H1 (cell line): Measurements from ENCODE around the gene SEL1L. TPM values are rescaled to one million over a fixed set of nuclear protein-coding genes. Genes with fewer than 3 reads are reported as not detected.

ENCODE experiments used
- CTCF ChIA-PET: fragments of 300-600 bp; sonication (Branson Sonifier 250); formaldehyde crosslinking; loops from one replicate; lab custom pipeline; 2021; ENCODE audit not compliant: partially characterized antibody; lab: Charles Lee
- POLR2A ChIA-PET: fragments of 300-600 bp; sonication (Branson Sonifier 250); formaldehyde crosslinking; loops from one replicate; lab custom pipeline; 2021; ENCODE audit warnings: inconsistent platforms; ENCODE audit not compliant: partially characterized antibody; lab: Charles Lee
- DNase-seq, 2 experiments: peaks; one replicate each; pipeline versions ENCODE4 v3.0.0 to v3.0.0-alpha.2; 2010 to 2022; ENCODE audit warnings: low spot score in 2 of 2, low read depth in 1 of 2, mixed read lengths in 1 of 2
- FAIRE-seq: peaks from 2 replicates; lab custom pipeline; 2011; peaks lifted over from hg19 to GRCh38; lab: Jason Lieb, UNC
- H2AFZ ChIP-seq: 2 replicates; pipeline ENCODE4 v1.8.1; 2012; ENCODE audit warnings: low read length, inconsistent platforms
- H2AK5ac ChIP-seq: 2 replicates; pipeline ENCODE4 v1.6.1; 2013; ENCODE audit warnings: low read depth, low read length
- H2BK120ac ChIP-seq: replicated peaks from 2 replicates; pipeline ENCODE3; 2013; ENCODE audit warnings: low read depth, low read length, inconsistent platforms
- H2BK12ac ChIP-seq: 2 replicates; pipeline ENCODE4 v1.6.1; 2013; ENCODE audit warnings: low read depth, low read length
- H2BK15ac ChIP-seq: 2 replicates; pipeline ENCODE4 v1.6.1; 2013; ENCODE audit warnings: low read length
- H2BK20ac ChIP-seq: 2 replicates; pipeline ENCODE4 v1.6.1; 2013; ENCODE audit warnings: low read length
- H2BK5ac ChIP-seq: 2 replicates; pipeline ENCODE4 v1.6.1; 2013; ENCODE audit warnings: low read depth, low read length
- H3K14ac ChIP-seq: 2 replicates; pipeline ENCODE4 v1.6.1; 2013; ENCODE audit warnings: inconsistent platforms; ENCODE audit not compliant: insufficient read length
- H3K18ac ChIP-seq: 2 replicates; pipeline ENCODE4 v1.6.1; 2013; ENCODE audit warnings: low read length; ENCODE audit errors: extremely low read depth
- H3K23ac ChIP-seq: 2 replicates; pipeline ENCODE4 v1.6.1; 2013; ENCODE audit warnings: inconsistent platforms; ENCODE audit not compliant: insufficient read length
- H3K23me2 ChIP-seq: 2 replicates; pipeline ENCODE4 v1.6.1; 2013; ENCODE audit warnings: low read depth, low read length
- H3K27ac ChIP-seq: 2 replicates; pipeline ENCODE4 v1.6.1; 2011; ENCODE audit warnings: low read depth, low read length, inconsistent platforms
- H3K27me3 ChIP-seq, 4 experiments: replicated peaks in 1 of 4; 1 replicate in 1 of 4; 2 replicates in 3 of 4; pipeline versions ENCODE4 v1.6.1 to v1.8.1; 2011 to 2013; ENCODE audit warnings: low read length in 3 of 4, mild to moderate bottlenecking in 3 of 4, inconsistent platforms in 2 of 4, mixed read lengths in 2 of 4, moderate library complexity in 1 of 4; ENCODE audit not compliant: control insufficient read depth in 3 of 4, insufficient read depth in 3 of 4; ENCODE audit errors: extremely low read depth in 1 of 4
- H3K36me3 ChIP-seq, 4 experiments: 2 replicates each; pipeline versions ENCODE4 v1.6.1 to v1.8.1; 2011 to 2013; ENCODE audit warnings: mild to moderate bottlenecking in 4 of 4, low read length in 3 of 4, moderate library complexity in 2 of 4, control low read depth in 1 of 4, inconsistent platforms in 1 of 4; ENCODE audit not compliant: insufficient read depth in 4 of 4, control insufficient read depth in 2 of 4
- H3K4ac ChIP-seq: replicated peaks from 2 replicates; pipeline ENCODE3; 2013; ENCODE audit warnings: low read length, low read depth, mixed read lengths, inconsistent platforms; ENCODE audit not compliant: insufficient read length
- H3K4me1 ChIP-seq, 4 experiments: replicated peaks in 1 of 4; 1 replicate in 1 of 4; 2 replicates in 3 of 4; pipeline versions ENCODE4 v1.6.1 to v1.8.1; 2011 to 2013; ENCODE audit warnings: low read length in 3 of 4, inconsistent platforms in 2 of 4, mixed read lengths in 1 of 4; ENCODE audit not compliant: insufficient read depth in 4 of 4, control insufficient read depth in 3 of 4
- H3K4me2 ChIP-seq, 2 experiments: 2 replicates each; pipeline versions ENCODE4 v1.6.1 to v1.8.1; 2011 to 2013; ENCODE audit warnings: low read depth in 2 of 2, low read length in 2 of 2, control low read depth in 1 of 2, inconsistent platforms in 1 of 2, mild to moderate bottlenecking in 1 of 2; ENCODE audit not compliant: insufficient read depth in 1 of 2
- H3K4me3 ChIP-seq, 4 experiments: fragments of 200-600, 300-600 bp in 1 of 4; sonication (generic), shearing (Covaris generic), sonication (Bioruptor Twin) in 1 of 4; 2 replicates each; pipeline versions ENCODE4 v1.5.1 to v1.8.1; 2011 to 2016; ENCODE audit warnings: low read length in 4 of 4, low read depth in 3 of 4, control low read depth in 2 of 4, inconsistent platforms in 2 of 4, mild to moderate bottlenecking in 2 of 4, mixed read lengths in 1 of 4, moderate library complexity in 1 of 4; ENCODE audit not compliant: insufficient read depth in 2 of 4; ENCODE audit errors: extremely low read depth in 1 of 4
- H3K56ac ChIP-seq: replicated peaks from 2 replicates; pipeline ENCODE3; 2013; ENCODE audit warnings: low read depth, mild to moderate bottlenecking, mixed read lengths, low read length, inconsistent platforms; ENCODE audit not compliant: insufficient read length
- H3K79me1 ChIP-seq: 2 replicates; pipeline ENCODE4 v1.6.1; 2013; ENCODE audit warnings: low read depth, low read length, control low read depth
- H3K79me2 ChIP-seq, 2 experiments: 2 replicates each; pipeline versions ENCODE4 v1.6.1 to v1.8.1; 2012 to 2013; ENCODE audit warnings: low read length in 2 of 2, mild to moderate bottlenecking in 2 of 2, inconsistent platforms in 1 of 2; ENCODE audit not compliant: insufficient read depth in 2 of 2, control insufficient read depth in 1 of 2
- H3K9ac ChIP-seq, 4 experiments: replicated peaks in 1 of 4; 1 replicate in 1 of 4; 2 replicates in 3 of 4; pipeline versions ENCODE4 v1.6.1 to v1.8.1; 2011 to 2013; ENCODE audit warnings: low read depth in 3 of 4, low read length in 3 of 4, control low read depth in 2 of 4, mild to moderate bottlenecking in 2 of 4, moderate library complexity in 2 of 4, inconsistent platforms in 1 of 4; ENCODE audit errors: extremely low read depth in 1 of 4
- H3K9me3 ChIP-seq, 2 experiments: 2 replicates each; pipeline versions ENCODE4 v1.6.1 to v1.8.1; 2012 to 2013; ENCODE audit warnings: mild to moderate bottlenecking in 2 of 2, moderate library complexity in 2 of 2, control low read depth in 1 of 2, inconsistent platforms in 1 of 2, low read depth in 1 of 2, low read length in 1 of 2, mixed read lengths in 1 of 2; ENCODE audit not compliant: insufficient read depth in 2 of 2
- H4K20me1 ChIP-seq, 2 experiments: replicated peaks in 1 of 2; 2 replicates each; pipeline versions ENCODE3 to v1.8.1; 2011 to 2013; ENCODE audit warnings: inconsistent platforms in 2 of 2, low read length in 2 of 2, mild to moderate bottlenecking in 1 of 2; ENCODE audit not compliant: insufficient read depth in 2 of 2, control insufficient read depth in 1 of 2
- H4K5ac ChIP-seq: 2 replicates; pipeline ENCODE4 v1.6.1; 2013; ENCODE audit warnings: low read length, low read depth, mixed read lengths, inconsistent platforms; ENCODE audit not compliant: insufficient read length
- H4K8ac ChIP-seq: 2 replicates; pipeline ENCODE4 v1.8.0; 2013; ENCODE audit warnings: mild to moderate bottlenecking, moderate library complexity, low read length, inconsistent platforms; ENCODE audit not compliant: insufficient read depth; ENCODE audit errors: extremely low read depth
- H4K91ac ChIP-seq: replicated peaks from 2 replicates; pipeline ENCODE3; 2013; ENCODE audit warnings: low read length, mixed read lengths, inconsistent platforms; ENCODE audit not compliant: insufficient read length
- ATF3 ChIP-seq: IDR thresholded peaks from 2 replicates; pipeline ENCODE4 v1.6.1; 2011; ENCODE audit warnings: low read depth, mild to moderate bottlenecking, low read length; ENCODE audit not compliant: insufficient read depth
- CBX8 ChIP-seq: fragments of 300-800, 300-1000 bp; sonication (generic); IDR thresholded peaks from 2 replicates; pipeline ENCODE4 v1.7.1; 2016; ENCODE audit warnings: low read depth, low read length, borderline replicate concordance
- FOSL1 ChIP-seq: IDR thresholded peaks from 2 replicates; pipeline ENCODE4 v1.6.1; 2011; ENCODE audit warnings: mild to moderate bottlenecking, low read depth, low read length, moderate library complexity; ENCODE audit not compliant: insufficient read depth
- HDAC2 ChIP-seq, 2 experiments: fragments of 300-600 bp in 1 of 2; sonication (generic) in 1 of 2; IDR thresholded peaks; 2 replicates each; pipeline ENCODE4 v1.6.1; 2011 to 2012; ENCODE audit warnings: low read depth in 2 of 2, low read length in 2 of 2, mild to moderate bottlenecking in 2 of 2, moderate library complexity in 2 of 2, borderline replicate concordance in 1 of 2, inconsistent platforms in 1 of 2
- JUN ChIP-seq: IDR thresholded peaks from 2 replicates; pipeline ENCODE4 v1.6.1; 2011; ENCODE audit warnings: low read depth, mild to moderate bottlenecking, improper control_type of control experiment, low read length
- JUND ChIP-seq: IDR thresholded peaks from 2 replicates; pipeline ENCODE4 v1.6.1; 2011; ENCODE audit warnings: mild to moderate bottlenecking, improper control_type of control experiment, low read length
- KDM5A ChIP-seq: fragments of 200-600 bp; IDR thresholded peaks from 2 replicates; pipeline ENCODE4 v1.7.1; 2012; ENCODE audit warnings: mild to moderate bottlenecking, low read length, inconsistent platforms, mixed read lengths
- MAX ChIP-seq: IDR thresholded peaks from 2 replicates; pipeline ENCODE4 v1.6.1; 2012; ENCODE audit warnings: inconsistent platforms
- SIRT6 ChIP-seq: IDR thresholded peaks from one replicate; pipeline ENCODE4 v1.7.1; 2012; ENCODE audit warnings: low read length, inconsistent platforms
- SRF ChIP-seq: IDR thresholded peaks from 2 replicates; pipeline ENCODE4 v1.6.1; 2011; ENCODE audit warnings: mild to moderate bottlenecking, low read depth, low read length, moderate library complexity
- WGBS, 2 experiments: shearing (Covaris generic) in 1 of 2; methylation state at CpG; one replicate each; pipeline versions ENCODE4 v1.1.6 to v1.1.7; 2013 to 2015; ENCODE audit warnings: low lambda C conversion rate in 2 of 2, mixed read lengths in 2 of 2, inconsistent platforms in 1 of 2, low coverage in 1 of 2, missing lambda C conversion rate in 1 of 2; ENCODE audit not compliant: insufficient replicate concordance in 2 of 2, insufficient coverage in 1 of 2, insufficient read length in 1 of 2; ENCODE audit errors: extremely low coverage in 1 of 2, missing lambda C conversion rate in 1 of 2; 5-methylcytosine and 5-hydroxymethylcytosine counted together
- polyA plus RNA-seq, 7 experiments: library from polyadenylated mRNA; depleted of rRNA in 3 of 7; stranded (reverse) in 5 of 7; unstranded in 2 of 7; fragments of >200 nt in 5 of 7; fragments of 200-250 nt in 2 of 7; gene quantifications; 1 replicate in 5 of 7; 2 replicates in 1 of 7; 4 replicates in 1 of 7; pipeline versions ENCODE4 v1.2.1 to v1.2.3, GENCODE V29; 2011 to 2013; ENCODE audit warnings: missing spikeins in 2 of 7, mixed read lengths in 2 of 7
- total RNA-seq: library from RNA; stranded (reverse); fragmentation: NEBNext Ultra II Directional; extraction: Animal tissue kit (Norgen Biotek cat#: 25700); gene quantifications from 2 replicates; pipeline ENCODE4 v1.2.1, GENCODE V29; 2021

SEL1L gene
- total and polyA plus RNA-seq, 2 of the 8 experiments (the other 6 are each of a cell fraction or from before 2014, with no cell fraction given) = 4.3 to 34.9 TPM

GRCh38 chr14:81432219-81432661 lies 101.4 kb downstream of the SEL1L start:
- no peak overlapping the region for H2BK12ac ChIP-seq
- H3K18ac ChIP-seq = no peak overlapping the region
- ChIA-PET CTCF (interaction anchor here (0.8 to 3.4 kb wide), 5 partner anchors 8 to 108 kb away, joined by 3 to 22 read pairs (median 5); no protein-coding TSS in a partner anchor), POLR2A (no interaction called here)
- no peak overlapping the region for H2AFZ ChIP-seq
- peaks cover 7% of the 10 kb centered on the region; the same call in 1 of the 2 replicates for H3K79me1 ChIP-seq
- no peak overlapping the region for H2AK5ac ChIP-seq
- no peak overlapping the region for H2BK15ac ChIP-seq
- no peak overlapping the region for H4K5ac ChIP-seq
- no peaks in the 10 kb centered on the region for H3K36me3 ChIP-seq
- DNase-seq (no peak), FAIRE-seq (no peak)
- no peak overlapping the region for H3K14ac ChIP-seq
- H3K23me2 ChIP-seq = peaks cover 13% of the 10 kb centered on the region
- H2BK5ac ChIP-seq = no peak overlapping the region
- H2BK120ac ChIP-seq = no peak overlapping the region
- no peak overlapping the region for H3K4me3 ChIP-seq
- H3K4me1 ChIP-seq = peaks cover 7 to 28% (median 16%) of the 10 kb centered on the region in 4 experiments
- no peak overlapping the region for H3K4ac ChIP-seq
- H3K79me2 ChIP-seq = peaks cover 0 to 73% of the 10 kb centered on the region in 2 experiments; a peak in 2 of 4 replicates
- no peak overlapping the region for H4K8ac ChIP-seq
- no peak overlapping the region for H3K23ac ChIP-seq
- H4K20me1 ChIP-seq = peaks cover 0 to 2% of the 10 kb centered on the region in 2 experiments
- H3K27ac ChIP-seq = no peak overlapping the region
- WGBS, 2 experiments = 98% methylated on average over 3 of the region's 3 CpGs; no CpG with 5 or more reads in 1 of the 2 experiments
- H3K27me3 ChIP-seq = peaks cover 1 to 7% (median 4%) of the 10 kb centered on the region in 4 experiments; a peak in 6 of 7 replicates
- H2BK20ac ChIP-seq = no peak overlapping the region
- no peak overlapping the region for H3K56ac ChIP-seq
- no peaks in the 10 kb centered on the region for H3K9me3 ChIP-seq
- no peak overlapping the region for H4K91ac ChIP-seq
- H3K4me2 ChIP-seq = no peak overlapping the region
- H3K9ac ChIP-seq = no peak overlapping the region
- TF ChIP-seq FOSL1 = no peak
- TF ChIP-seq KDM5A = no peak
- no peak for TF ChIP-seq ATF3
- no peak for TF ChIP-seq CBX8
- no peak for TF ChIP-seq MAX
- TF ChIP-seq JUN = no peak
- TF ChIP-seq JUND = no peak
- TF ChIP-seq HDAC2 (IDR thresholded peaks at IDR 0.05; ENCODE audit: borderline replicate concordance in 1 of 2, low read depth in 2 of 2, low read length in 2 of 2) = no peak
- TF ChIP-seq SIRT6 = no peak
- TF ChIP-seq SRF = no peak
